HCT116 (cell line): Measurements from ENCODE around the gene RAD51AP2. TPM values are rescaled to one million over a fixed set of nuclear protein-coding genes. Genes with fewer than 3 reads are reported as not detected.

Experiments
- ATAC-seq: fragments of 200-7000 bp; cut with Tn5 transposase; 2 replicates; pipeline ENCODE4 v1.9.1; 2020; ENCODE audit warnings: mild to moderate bottlenecking, moderate library complexity
- BruUV-seq: library from RNA; stranded (reverse); fragments of 400-500 nt; replicated peaks from 2 replicates; lab custom pipeline; 2021; lab: Mats Ljungman, UMichigan
- CTCF ChIA-PET: fragments of 300-600 bp; sonication (Branson Sonifier 250); formaldehyde crosslinking; loops from one replicate; lab custom pipeline; 2021; ENCODE audit warnings: antibody characterized with exemption; lab: Charles Lee
- POLR2A ChIA-PET: fragments of 300-600, 350-600 bp; sonication (Branson Sonifier 250); formaldehyde crosslinking; loops from one replicate; lab custom pipeline; 2021; ENCODE audit warnings: antibody characterized with exemption; lab: Charles Lee
- RAD21 ChIA-PET, 2 experiments: fragments of 300-600 bp; sonication (Branson Sonifier 250); formaldehyde crosslinking; loops; one replicate each; lab custom pipeline; 2023; ENCODE audit warnings: low total read pairs in 2 of 2; ENCODE audit not compliant: uncharacterized antibody in 2 of 2, unreplicated experiment in 2 of 2, low non-redundant PET in 1 of 2; lab: Charles Lee
- DNase-seq: peaks from one replicate; pipeline ENCODE4 v3.0.0-alpha.2; 2010; ENCODE audit warnings: low read depth, low spot score
- H2AFZ ChIP-seq: fragments of 200-600 bp; shearing (Covaris generic), sonication (generic); 2 replicates; pipeline ENCODE4 v1.6.1; 2017; ENCODE audit warnings: low read depth, mixed run types, mixed read lengths, antibody characterized with exemption, low read length; ENCODE audit not compliant: poor library complexity, severe bottlenecking
- H3K27ac ChIP-seq: 2 replicates; pipeline ENCODE4 v1.5.1; 2012; ENCODE audit warnings: low read depth, low read length
- H3K27me3 ChIP-seq: fragments of 200-600 bp; sonication (generic); 2 replicates; pipeline ENCODE4 v1.6.1; 2016; ENCODE audit warnings: mixed run types, low read length, mixed read lengths; ENCODE audit not compliant: insufficient read depth
- H3K36me3 ChIP-seq, 2 experiments: fragments of 200-500 bp in 1 of 2; fragments of 200-600 bp in 1 of 2; sonication (Bioruptor generic) in 1 of 2; sonication (generic) in 1 of 2; 2 replicates each; pipeline versions ENCODE4 v1.5.1 to v1.6.1; 2014 to 2016; ENCODE audit warnings: low read length in 2 of 2, inconsistent platforms in 1 of 2, mixed read lengths in 1 of 2, mixed run types in 1 of 2; ENCODE audit not compliant: insufficient read depth in 2 of 2, control insufficient read depth in 1 of 2
- H3K4me1 ChIP-seq, 2 experiments: fragments of 200-600 bp in 1 of 2; sonication (generic) in 1 of 2; 2 replicates each; pipeline versions ENCODE4 v1.5.1 to v1.6.1; 2012 to 2017; ENCODE audit warnings: low read length in 2 of 2, inconsistent platforms in 1 of 2, mild to moderate bottlenecking in 1 of 2, mixed read lengths in 1 of 2, mixed run types in 1 of 2, moderate library complexity in 1 of 2; ENCODE audit not compliant: insufficient read depth in 2 of 2, control insufficient read depth in 1 of 2
- H3K4me2 ChIP-seq: fragments of 200-600 bp; sonication (generic); 2 replicates; pipeline ENCODE4 v1.6.1; 2017; ENCODE audit warnings: mixed run types, low read length, mixed read lengths
- H3K4me3 ChIP-seq, 2 experiments: fragments of 200-600 bp in 1 of 2; sonication (generic) in 1 of 2; replicated peaks in 1 of 2; 2 replicates each; pipeline ENCODE4 v1.5.1; 2011 to 2016; ENCODE audit warnings: low read length in 2 of 2, control low read depth in 1 of 2, low read depth in 1 of 2, mild to moderate bottlenecking in 1 of 2, mixed read lengths in 1 of 2, mixed run types in 1 of 2
- H3K79me2 ChIP-seq: fragments of 200-600 bp; sonication (generic); 2 replicates; pipeline ENCODE4 v1.6.1; 2017; ENCODE audit warnings: mild to moderate bottlenecking, mixed run types, low read length, moderate library complexity, mixed read lengths; ENCODE audit not compliant: insufficient read depth
- H3K9ac ChIP-seq: fragments of 200-600 bp; sonication (generic); 2 replicates; pipeline ENCODE4 v1.6.1; 2016; ENCODE audit warnings: low read length, mixed read lengths
- H3K9me2 ChIP-seq: fragments of 200-600 bp; sonication (generic), shearing (Covaris generic); 2 replicates; pipeline ENCODE4 v1.6.1; 2017; ENCODE audit warnings: mixed run types, mild to moderate bottlenecking, moderate library complexity; ENCODE audit not compliant: insufficient read depth
- H3K9me3 ChIP-seq, 2 experiments: fragments of 200-500 bp in 1 of 2; fragments of 200-600 bp in 1 of 2; sonication (Bioruptor generic) in 1 of 2; sonication (generic) in 1 of 2; 2 replicates each; pipeline ENCODE4 v1.6.1; 2014 to 2017; ENCODE audit warnings: low read length in 2 of 2, mixed read lengths in 2 of 2, inconsistent platforms in 1 of 2, low read depth in 1 of 2, mild to moderate bottlenecking in 1 of 2, mixed run types in 1 of 2, moderate library complexity in 1 of 2; ENCODE audit not compliant: control insufficient read depth in 1 of 2, insufficient read depth in 1 of 2
- H4K20me1 ChIP-seq: fragments of 200-600 bp; sonication (generic), shearing (Covaris generic); 2 replicates; pipeline ENCODE4 v1.6.1; 2017; ENCODE audit warnings: mixed run types, mild to moderate bottlenecking, moderate library complexity; ENCODE audit not compliant: insufficient read depth
- CBX3 ChIP-seq: IDR thresholded peaks from 2 replicates; pipeline ENCODE4 v1.6.1; 2012; ENCODE audit warnings: low read depth
- CEBPB ChIP-seq: IDR thresholded peaks from 2 replicates; pipeline ENCODE4 v1.6.1; 2012; ENCODE audit warnings: low read depth
- EGR1 ChIP-seq: IDR thresholded peaks from 2 replicates; pipeline ENCODE4 v1.6.1; 2012; ENCODE audit warnings: low read depth
- ELF1 ChIP-seq: IDR thresholded peaks from 2 replicates; pipeline ENCODE4 v1.6.1; 2012; ENCODE audit warnings: low read depth, borderline replicate concordance
- EZH2 ChIP-seq: fragments of 200-600 bp; sonication (generic); IDR thresholded peaks from 2 replicates; pipeline ENCODE4 v1.6.1; 2017; ENCODE audit warnings: antibody characterized with exemption, mixed run types
- EZH2phosphoT487 ChIP-seq: fragments of 200-600 bp; IDR thresholded peaks from 2 replicates; pipeline ENCODE4 v1.6.1; 2018; ENCODE audit warnings: antibody characterized with exemption, borderline replicate concordance
- FOSL1 ChIP-seq: IDR thresholded peaks from 2 replicates; pipeline ENCODE4 v1.6.1; 2012; ENCODE audit warnings: low read depth
- JUND ChIP-seq: IDR thresholded peaks from 2 replicates; pipeline ENCODE4 v1.6.1; 2012
- MAX ChIP-seq: IDR thresholded peaks from 2 replicates; pipeline ENCODE4 v1.6.1; 2012
- POLR2A ChIP-seq: IDR thresholded peaks from 2 replicates; pipeline ENCODE4 v1.7.0; 2011; ENCODE audit warnings: borderline replicate concordance; ENCODE audit not compliant: insufficient read depth, insufficient read length; ENCODE audit errors: extremely low read depth
- SP1 ChIP-seq: IDR thresholded peaks from 2 replicates; pipeline ENCODE4 v1.6.1; 2012; ENCODE audit warnings: low read depth
- TCF7L2 ChIP-seq: IDR thresholded peaks from 2 replicates; pipeline ENCODE4 v1.7.0; 2011; ENCODE audit warnings: borderline replicate concordance, inconsistent platforms; ENCODE audit not compliant: insufficient read depth, insufficient read length; ENCODE audit errors: extremely low read depth
- ZFX ChIP-seq: fragments of 450-650 bp; IDR thresholded peaks from 2 replicates; pipeline ENCODE4 v1.6.1; 2017
- ZNF274 ChIP-seq: fragments of 200-500 bp; sonication (Bioruptor generic); IDR thresholded peaks from 2 replicates; pipeline ENCODE4 v1.6.1; 2014; ENCODE audit warnings: mild to moderate bottlenecking, low read depth, low read length, inconsistent platforms
- intact Hi-C: fragments of 100-400 bp; cut with micrococcal nuclease; formaldehyde crosslinking; loops from 2 replicates; pipeline ENCODE4 v1.10.0; 2022
- total RNA-seq: library from RNA; stranded (reverse); gene quantifications from one replicate; pipeline ENCODE4 v1.2.1, GENCODE V29; 2021; ENCODE audit not compliant: unreplicated experiment
- TF ChIP-seq, protein P1 (sequence below): IDR thresholded peaks from 2 replicates; pipeline ENCODE4 v1.6.1; 2012
- TF ChIP-seq, protein P2 (sequence below), 3 experiments: fragments of 200-600 bp in 1 of 3; sonication (generic) in 1 of 3; IDR thresholded peaks in 2 of 3; conservative IDR thresholded peaks in 1 of 3; 2 replicates each; pipeline ENCODE4 v1.5.1; 2012 to 2017; ENCODE audit warnings: low read depth in 2 of 3, low read length in 2 of 3, antibody characterized with exemption in 1 of 3, borderline replicate concordance in 1 of 3, control low read depth in 1 of 3, mild to moderate bottlenecking in 1 of 3, mixed read lengths in 1 of 3, mixed run types in 1 of 3, moderate library complexity in 1 of 3; ENCODE audit not compliant: insufficient read depth in 1 of 3
- TF ChIP-seq, protein P3 (sequence below): IDR thresholded peaks from 2 replicates; pipeline ENCODE4 v1.6.1; 2012; ENCODE audit warnings: low read depth

RAD51AP2 gene
- total RNA-seq, 1 experiment from 2014 or later, result 0.10 TPM

- H3K4me3 ChIP-seq, result no peak overlapping the region
- H3K9me3 ChIP-seq, result no peaks in the 10 kb centered on the region
- TF ChIP-seq POLR2A (no peak), EZH2phosphoT487 (no peak), ZFX (no peak), MAX (no peak)
- TF ChIP-seq, protein P1, sequence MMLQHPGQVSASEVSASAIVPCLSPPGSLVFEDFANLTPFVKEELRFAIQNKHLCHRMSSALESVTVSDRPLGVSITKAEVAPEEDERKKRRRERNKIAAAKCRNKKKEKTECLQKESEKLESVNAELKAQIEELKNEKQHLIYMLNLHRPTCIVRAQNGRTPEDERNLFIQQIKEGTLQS, result no peak
- TF ChIP-seq, protein P2, sequence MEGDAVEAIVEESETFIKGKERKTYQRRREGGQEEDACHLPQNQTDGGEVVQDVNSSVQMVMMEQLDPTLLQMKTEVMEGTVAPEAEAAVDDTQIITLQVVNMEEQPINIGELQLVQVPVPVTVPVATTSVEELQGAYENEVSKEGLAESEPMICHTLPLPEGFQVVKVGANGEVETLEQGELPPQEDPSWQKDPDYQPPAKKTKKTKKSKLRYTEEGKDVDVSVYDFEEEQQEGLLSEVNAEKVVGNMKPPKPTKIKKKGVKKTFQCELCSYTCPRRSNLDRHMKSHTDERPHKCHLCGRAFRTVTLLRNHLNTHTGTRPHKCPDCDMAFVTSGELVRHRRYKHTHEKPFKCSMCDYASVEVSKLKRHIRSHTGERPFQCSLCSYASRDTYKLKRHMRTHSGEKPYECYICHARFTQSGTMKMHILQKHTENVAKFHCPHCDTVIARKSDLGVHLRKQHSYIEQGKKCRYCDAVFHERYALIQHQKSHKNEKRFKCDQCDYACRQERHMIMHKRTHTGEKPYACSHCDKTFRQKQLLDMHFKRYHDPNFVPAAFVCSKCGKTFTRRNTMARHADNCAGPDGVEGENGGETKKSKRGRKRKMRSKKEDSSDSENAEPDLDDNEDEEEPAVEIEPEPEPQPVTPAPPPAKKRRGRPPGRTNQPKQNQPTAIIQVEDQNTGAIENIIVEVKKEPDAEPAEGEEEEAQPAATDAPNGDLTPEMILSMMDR (IDR thresholded peaks at IDR 0.05 in 2 of 3, conservative IDR thresholded peaks at IDR 0.05 in 1 of 3; ENCODE audit: borderline replicate concordance in 1 of 3, insufficient read depth in 1 of 3, low read depth in 2 of 3, low read length in 2 of 3), result no peak
- no peak overlapping the region for H2AFZ ChIP-seq
- no TSS peak for BruUV-seq
- H3K9me2 ChIP-seq, result no peaks in the 10 kb centered on the region
- ATAC-seq (no peak), DNase-seq (no peak)
- no peaks in the 10 kb centered on the region for H4K20me1 ChIP-seq
- no peaks in the 10 kb centered on the region for H3K79me2 ChIP-seq
- H3K27me3 ChIP-seq, result no peaks in the 10 kb centered on the region
- POLR2A ChIA-PET, result no interaction called here
- H3K4me1 ChIP-seq, result peaks cover 3 to 19% of the 10 kb centered on the region in 2 experiments; a peak in 3 of 4 replicates
- no peak overlapping the region for H3K27ac ChIP-seq
- no peak overlapping the region for H3K4me2 ChIP-seq
- no peaks in the 10 kb centered on the region for H3K36me3 ChIP-seq
- intact Hi-C loops, result no loop called here
- RAD21 ChIA-PET, result no interaction called here
- no peak overlapping the region for H3K9ac ChIP-seq
- CTCF ChIA-PET, result no interaction called here
Measured at GRCh38 chr2:17547737-17548136, 29.5 kb upstream of the RAD51AP2 start.

DNA sequence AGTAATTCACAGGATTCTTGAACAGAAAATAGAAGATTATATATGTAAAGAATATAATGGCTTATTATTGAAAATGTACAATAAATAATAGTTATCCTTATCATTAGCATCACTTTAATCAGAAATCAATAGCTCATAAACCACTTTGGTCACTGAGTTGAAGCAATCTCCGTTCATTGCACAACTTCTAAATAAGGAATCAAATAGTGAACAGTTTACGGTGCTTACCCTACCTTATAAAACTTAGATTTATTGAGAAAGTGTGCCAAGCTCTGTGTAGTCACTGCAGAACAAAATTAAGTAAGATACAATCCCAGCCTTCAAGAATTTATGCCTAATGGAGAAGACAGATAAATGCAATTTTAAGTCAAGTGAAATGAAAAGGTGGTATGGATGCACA, 29.0 kb upstream of the RAD51AP2 start:
- no peak overlapping the region for H3K4me3 ChIP-seq
- CTCF ChIA-PET, result no interaction called here
- H2AFZ ChIP-seq, result no peak overlapping the region
- H3K27me3 ChIP-seq, result no peaks in the 10 kb centered on the region
- no peak overlapping the region for H3K4me2 ChIP-seq
- H3K36me3 ChIP-seq, result no peaks in the 10 kb centered on the region
- no peaks in the 10 kb centered on the region for H3K9me2 ChIP-seq
- intact Hi-C loops, result no loop called here
- RAD21 ChIA-PET, result no interaction called here
- POLR2A ChIA-PET, result no interaction called here
- no peak overlapping the region for H3K27ac ChIP-seq
- H4K20me1 ChIP-seq, result no peaks in the 10 kb centered on the region
- DNase-seq, result no peak
- peaks cover 3 to 19% of the 10 kb centered on the region in 2 experiments; a peak in 3 of 4 replicates for H3K4me1 ChIP-seq
- no TSS peak for BruUV-seq
- no peak overlapping the region for H3K9ac ChIP-seq
- no peak for ATAC-seq
- no peaks in the 10 kb centered on the region for H3K9me3 ChIP-seq
- no peaks in the 10 kb centered on the region for H3K79me2 ChIP-seq
- TF ChIP-seq EGR1 (no peak), EZH2 (no peak), CBX3 (no peak), FOSL1 (no peak), MAX (no peak), ELF1 (no peak), JUND (no peak), ZNF274 (no peak), TCF7L2 (no peak), SP1 (no peak), CEBPB (no peak)
- TF ChIP-seq, protein P3, sequence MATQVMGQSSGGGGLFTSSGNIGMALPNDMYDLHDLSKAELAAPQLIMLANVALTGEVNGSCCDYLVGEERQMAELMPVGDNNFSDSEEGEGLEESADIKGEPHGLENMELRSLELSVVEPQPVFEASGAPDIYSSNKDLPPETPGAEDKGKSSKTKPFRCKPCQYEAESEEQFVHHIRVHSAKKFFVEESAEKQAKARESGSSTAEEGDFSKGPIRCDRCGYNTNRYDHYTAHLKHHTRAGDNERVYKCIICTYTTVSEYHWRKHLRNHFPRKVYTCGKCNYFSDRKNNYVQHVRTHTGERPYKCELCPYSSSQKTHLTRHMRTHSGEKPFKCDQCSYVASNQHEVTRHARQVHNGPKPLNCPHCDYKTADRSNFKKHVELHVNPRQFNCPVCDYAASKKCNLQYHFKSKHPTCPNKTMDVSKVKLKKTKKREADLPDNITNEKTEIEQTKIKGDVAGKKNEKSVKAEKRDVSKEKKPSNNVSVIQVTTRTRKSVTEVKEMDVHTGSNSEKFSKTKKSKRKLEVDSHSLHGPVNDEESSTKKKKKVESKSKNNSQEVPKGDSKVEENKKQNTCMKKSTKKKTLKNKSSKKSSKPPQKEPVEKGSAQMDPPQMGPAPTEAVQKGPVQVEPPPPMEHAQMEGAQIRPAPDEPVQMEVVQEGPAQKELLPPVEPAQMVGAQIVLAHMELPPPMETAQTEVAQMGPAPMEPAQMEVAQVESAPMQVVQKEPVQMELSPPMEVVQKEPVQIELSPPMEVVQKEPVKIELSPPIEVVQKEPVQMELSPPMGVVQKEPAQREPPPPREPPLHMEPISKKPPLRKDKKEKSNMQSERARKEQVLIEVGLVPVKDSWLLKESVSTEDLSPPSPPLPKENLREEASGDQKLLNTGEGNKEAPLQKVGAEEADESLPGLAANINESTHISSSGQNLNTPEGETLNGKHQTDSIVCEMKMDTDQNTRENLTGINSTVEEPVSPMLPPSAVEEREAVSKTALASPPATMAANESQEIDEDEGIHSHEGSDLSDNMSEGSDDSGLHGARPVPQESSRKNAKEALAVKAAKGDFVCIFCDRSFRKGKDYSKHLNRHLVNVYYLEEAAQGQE, result no peak
